HG02884 (cell line): ENCODE results near the gene APOL6.
"Not testable (repeated sequence)": the region's sequence is repeated elsewhere in the genome, so short reads cannot be mapped to it uniquely, and the experiment has no call there.

Experiments
- ATAC-seq: cut with Tn5 transposase; IDR thresholded peaks from one replicate; pipeline ENCODE4 v1.9.1; 2021; ENCODE audit warnings: mild to moderate bottlenecking, moderate library complexity; ENCODE audit not compliant: unreplicated experiment

APOL6 gene

GRCh38 chr22:35617137-35617755 lies 31.0 kb upstream of the APOL6 start, which contains the start of gene MB:
Gene MB, minus strand, starts transcription at chr22:35617329. Its CDS starts 72 bp downstream, at chr22:35617257.
- no peak for ATAC-seq

GRCh38 chr22:35618427-35619223 lies 29.6 kb upstream of the APOL6 start:
- no peak for ATAC-seq

GRCh38 chr22:35619336-35620094 lies 28.7 kb upstream of the APOL6 start:
- ATAC-seq: no peak

GRCh38 chr22:35620624-35621251 lies 27.5 kb upstream of the APOL6 start:
- no peak for ATAC-seq

- ATAC-seq: no peak
These were observed 26.8 kb upstream of the APOL6 start for GRCh38 chr22:35621451-35621850.

- no peak for ATAC-seq
These were observed 25.9 kb upstream of the APOL6 start for GRCh38 chr22:35622191-35622913.

- ATAC-seq: not testable (repeated sequence)
These were observed 24.4 kb upstream of the APOL6 start for GRCh38 chr22:35623885-35624284.

GRCh38 chr22:35624547-35624946 lies 23.7 kb upstream of the APOL6 start:
- no peak for ATAC-seq

GRCh38 chr22:35625763-35626432 lies 22.3 kb upstream of the APOL6 start:
- no peak for ATAC-seq

- no peak for ATAC-seq
These were observed 20.8 kb upstream of the APOL6 start for GRCh38 chr22:35627267-35628041.

- no peak for ATAC-seq
These were observed 19.5 kb upstream of the APOL6 start for GRCh38 chr22:35628732-35629131.

GRCh38 chr22:35629406-35630216 lies 18.6 kb upstream of the APOL6 start:
- no peak for ATAC-seq

GRCh38 chr22:35630387-35630793 lies 17.9 kb upstream of the APOL6 start:
- no peak for ATAC-seq

- ATAC-seq: no peak
These were observed 17.4 kb upstream of the APOL6 start for GRCh38 chr22:35630891-35631290.

GRCh38 chr22:35631597-35631996 lies 16.6 kb upstream of the APOL6 start:
- no peak for ATAC-seq

- no peak for ATAC-seq
These were observed 15.3 kb upstream of the APOL6 start for GRCh38 chr22:35632935-35633334.

- ATAC-seq: no peak
These were observed 14.7 kb upstream of the APOL6 start for GRCh38 chr22:35633520-35633919.

GRCh38 chr22:35634015-35634414 lies 14.2 kb upstream of the APOL6 start:
- no peak for ATAC-seq
